Measurements from ENCODE around the gene RNF40. TPM values are rescaled to one million over a fixed set of nuclear protein-coding genes. Genes with fewer than 3 reads are reported as not detected.
A peak's percentile ranks its signal among the peaks of the same experiment; 100 is the strongest.

RNF40 gene
- total and polyA plus RNA-seq, 4 donors = 54.1 to 103 (median 79.0) TPM

DNA sequence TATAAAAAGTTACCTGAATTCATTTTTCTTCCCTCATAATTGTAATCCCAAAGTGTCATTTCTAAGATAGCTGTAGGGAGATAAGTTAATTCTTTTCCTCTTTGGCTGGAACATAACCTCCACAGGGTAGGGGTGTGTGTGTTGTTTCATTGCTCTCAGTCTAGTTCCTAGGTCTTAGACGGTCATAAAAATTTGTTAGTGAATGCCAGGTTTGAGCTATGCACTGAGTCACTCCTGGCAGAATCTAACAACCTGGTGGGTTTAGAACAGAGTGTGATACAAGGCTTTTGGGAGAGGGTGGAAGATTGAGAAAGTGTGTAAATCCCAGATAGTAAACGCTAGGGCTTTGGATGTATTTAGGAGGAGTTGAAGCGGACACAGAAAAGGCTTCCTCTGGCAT is 14.8 kb upstream of the RNF40 start:
- peaks cover 0 to 5% (median 3%) of the 10 kb centered on the region in 5 donors for H3K4me1 ChIP-seq (ENCODE audit: control insufficient read depth in 5 of 5, insufficient read depth in 5 of 5, low read length in 5 of 5)
- peak overlapping the region; percentile 83 to 93 for H3K27ac ChIP-seq (ENCODE audit: low read depth in 1 of 2, low read length in 1 of 2)

DNA sequence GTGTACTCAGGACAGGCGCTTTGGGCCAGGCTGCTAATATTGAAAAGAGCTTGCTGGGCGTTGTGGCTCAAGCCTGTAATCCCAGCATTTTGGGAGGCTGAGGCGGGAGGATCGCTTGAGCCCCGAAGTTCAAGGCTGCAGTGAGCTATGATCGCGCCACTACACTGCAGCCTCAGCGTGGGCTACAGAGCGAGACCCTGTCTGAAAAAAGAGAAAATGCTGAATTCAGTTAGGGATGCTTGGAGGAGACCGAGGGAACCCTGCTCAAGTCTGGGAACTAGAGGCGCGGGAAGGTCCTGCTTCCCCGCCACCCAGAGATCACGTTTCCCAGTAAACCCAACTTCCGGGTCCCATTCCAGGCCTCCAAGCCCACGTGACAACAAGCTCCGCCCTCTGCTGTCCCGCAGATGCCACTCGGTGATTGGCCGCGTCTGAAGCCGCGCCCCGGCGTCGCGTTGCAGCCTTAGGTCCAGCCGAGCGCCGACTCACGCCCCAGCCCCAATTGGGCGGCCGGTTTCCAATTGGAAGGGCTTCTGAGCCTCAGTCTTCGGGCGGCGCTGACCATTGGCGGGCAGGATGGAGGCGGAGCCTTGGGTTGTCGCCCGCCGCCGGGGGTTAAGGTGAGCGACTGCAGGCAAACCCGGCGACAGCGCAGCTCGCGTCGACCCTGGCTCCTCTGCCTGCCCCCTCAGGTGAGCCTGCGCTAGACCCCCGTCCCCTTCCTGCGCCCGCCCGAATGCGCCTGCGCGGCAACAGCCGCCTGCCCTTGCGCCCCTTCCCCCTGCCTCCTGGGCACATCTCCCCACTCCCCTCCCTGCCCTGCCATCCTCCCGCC is 14.1 kb upstream of the RNF40 start, which contains the start of gene PHKG2:
Gene PHKG2 (plus strand): TSS at position 627 of the 835 bp plus-strand sequence. CDS start 396 bp downstream, outside the sequence.
- H3K4me3 ChIP-seq = peak within 1 kb of the TSS; percentile 78
- H3K27ac ChIP-seq (ENCODE audit: low read depth in 1 of 2, low read length in 1 of 2) = peak within 1 kb of the TSS; percentile 83 to 93
- no peaks in the 10 kb centered on the region for H3K27me3 ChIP-seq (ENCODE audit: control insufficient read depth in 3 of 3, insufficient read depth in 3 of 3, low read length in 2 of 3)
- peaks cover 0 to 5% (median 3%) of the 10 kb centered on the region in 5 donors for H3K4me1 ChIP-seq (ENCODE audit: control insufficient read depth in 5 of 5, insufficient read depth in 5 of 5, low read length in 5 of 5)
- no peaks in the 10 kb centered on the region for H3K9me3 ChIP-seq (ENCODE audit: control insufficient read depth in 4 of 4, insufficient read depth in 3 of 4, low read length in 3 of 4)
- 2 to 5% methylated on average over 60 of the region's 60 CpGs for WGBS, 2 donors
- TF ChIP-seq, protein P1, sequence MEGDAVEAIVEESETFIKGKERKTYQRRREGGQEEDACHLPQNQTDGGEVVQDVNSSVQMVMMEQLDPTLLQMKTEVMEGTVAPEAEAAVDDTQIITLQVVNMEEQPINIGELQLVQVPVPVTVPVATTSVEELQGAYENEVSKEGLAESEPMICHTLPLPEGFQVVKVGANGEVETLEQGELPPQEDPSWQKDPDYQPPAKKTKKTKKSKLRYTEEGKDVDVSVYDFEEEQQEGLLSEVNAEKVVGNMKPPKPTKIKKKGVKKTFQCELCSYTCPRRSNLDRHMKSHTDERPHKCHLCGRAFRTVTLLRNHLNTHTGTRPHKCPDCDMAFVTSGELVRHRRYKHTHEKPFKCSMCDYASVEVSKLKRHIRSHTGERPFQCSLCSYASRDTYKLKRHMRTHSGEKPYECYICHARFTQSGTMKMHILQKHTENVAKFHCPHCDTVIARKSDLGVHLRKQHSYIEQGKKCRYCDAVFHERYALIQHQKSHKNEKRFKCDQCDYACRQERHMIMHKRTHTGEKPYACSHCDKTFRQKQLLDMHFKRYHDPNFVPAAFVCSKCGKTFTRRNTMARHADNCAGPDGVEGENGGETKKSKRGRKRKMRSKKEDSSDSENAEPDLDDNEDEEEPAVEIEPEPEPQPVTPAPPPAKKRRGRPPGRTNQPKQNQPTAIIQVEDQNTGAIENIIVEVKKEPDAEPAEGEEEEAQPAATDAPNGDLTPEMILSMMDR (IDR thresholded peaks at IDR 0.05; ENCODE audit: control extremely low read depth, extremely low read depth) = no peak
- H3K36me3 ChIP-seq (ENCODE audit: control insufficient read depth in 4 of 4, insufficient read depth in 4 of 4, low read length in 4 of 4) = peaks cover 0 to 14% (median 10%) of the 10 kb centered on the region in 4 donors
- DNase-seq (peak; percentile 99), ATAC-seq (ENCODE audit: insufficient read depth, low FRiP score) (peak; percentile 98)
- H3K9ac ChIP-seq (ENCODE audit: insufficient read depth in 1 of 2, low read length in 2 of 2) = peak within 1 kb of the TSS; percentile 26 to 75

More for the DNA sequence above, 14.8 kb upstream of the RNF40 start:
- TF ChIP-seq, protein P1 (IDR thresholded peaks at IDR 0.05; ENCODE audit: control extremely low read depth, extremely low read depth) = no peak
- no peaks in the 10 kb centered on the region for H3K27me3 ChIP-seq (ENCODE audit: control insufficient read depth in 3 of 3, insufficient read depth in 3 of 3, low read length in 2 of 3)
- H3K9me3 ChIP-seq (ENCODE audit: control insufficient read depth in 4 of 4, insufficient read depth in 3 of 4, low read length in 3 of 4) = no peaks in the 10 kb centered on the region
- peak overlapping the region; percentile 26 to 75 for H3K9ac ChIP-seq (ENCODE audit: insufficient read depth in 1 of 2, low read length in 2 of 2)
- peaks cover 3 to 16% (median 10%) of the 10 kb centered on the region in 4 donors for H3K36me3 ChIP-seq (ENCODE audit: control insufficient read depth in 4 of 4, insufficient read depth in 4 of 4, low read length in 4 of 4)
- DNase-seq (no peak), ATAC-seq (ENCODE audit: insufficient read depth, low FRiP score) (no peak)
- no peak overlapping the region for H3K4me3 ChIP-seq
- 48 to 57% methylated on average over 3 of the region's 3 CpGs for WGBS, 2 donors

DNA sequence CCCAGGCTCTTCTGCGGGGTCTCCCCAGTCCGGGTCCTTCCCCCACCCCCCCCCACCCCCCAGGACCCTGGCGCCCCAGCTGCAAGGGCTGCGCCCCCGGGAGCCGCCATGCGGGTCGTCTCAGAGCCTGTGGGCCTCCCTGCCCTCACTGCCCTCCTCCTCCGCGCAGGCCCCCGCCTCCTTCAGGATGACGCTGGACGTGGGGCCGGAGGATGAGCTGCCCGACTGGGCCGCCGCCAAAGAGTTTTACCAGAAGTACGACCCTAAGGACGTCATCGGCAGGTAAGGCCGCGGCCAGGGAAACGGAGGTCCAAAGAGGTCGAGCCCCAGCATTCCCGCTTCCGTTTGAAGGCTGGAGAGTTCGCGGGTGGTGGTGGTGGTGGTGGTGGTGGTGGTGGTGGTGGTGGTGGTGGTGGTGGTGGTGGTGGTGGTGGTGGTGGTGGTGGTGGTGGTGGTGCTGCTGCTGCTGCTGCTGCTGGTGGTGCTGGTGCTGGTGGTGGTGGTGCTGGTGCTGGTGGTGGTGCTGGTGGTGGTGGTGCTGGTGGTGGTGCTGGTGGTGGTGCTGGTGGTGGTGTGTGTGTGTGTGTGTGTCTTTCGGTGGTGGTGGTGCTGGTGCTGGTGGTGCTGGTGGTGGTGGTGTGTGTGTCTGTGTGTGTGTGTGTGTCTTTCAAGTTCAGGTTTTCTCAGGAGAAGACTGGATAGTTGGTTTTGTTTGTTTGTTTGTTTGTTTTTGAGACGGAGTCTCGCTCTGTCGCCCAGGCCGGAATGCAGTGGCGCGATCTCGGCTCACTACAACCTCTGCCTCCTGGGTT is 13.3 kb upstream of the RNF40 start:
- peak; percentile 5 for ATAC-seq (ENCODE audit: insufficient read depth, low FRiP score)
- TF ChIP-seq, protein P1 (IDR thresholded peaks at IDR 0.05; ENCODE audit: control extremely low read depth, extremely low read depth) = no peak
- DNase-seq = peak in 1 of 3 donors; percentile 44

More for the DNA sequence above, 13.3 kb upstream of the RNF40 start:
- Histone ChIP-seq H3K4me1 (ENCODE audit: control insufficient read depth in 5 of 5, insufficient read depth in 5 of 5, low read length in 5 of 5) (peaks cover 0 to 5% (median 3%) of the 10 kb centered on the region in 5 donors), H3K36me3 (ENCODE audit: control insufficient read depth in 4 of 4, insufficient read depth in 4 of 4, low read length in 4 of 4) (peaks cover 0 to 17% (median 8%) of the 10 kb centered on the region in 4 donors), H3K9me3 (ENCODE audit: control insufficient read depth in 4 of 4, insufficient read depth in 3 of 4, low read length in 3 of 4) (no peaks in the 10 kb centered on the region), H3K27ac (ENCODE audit: low read depth in 1 of 2, low read length in 1 of 2) (peak overlapping the region; percentile 77 to 85), H3K27me3 (ENCODE audit: control insufficient read depth in 3 of 3, insufficient read depth in 3 of 3, low read length in 2 of 3) (no peaks in the 10 kb centered on the region), H3K4me3 (peak overlapping the region; percentile 73), H3K9ac (ENCODE audit: insufficient read depth in 1 of 2, low read length in 2 of 2) (no peak overlapping the region)
- WGBS, 2 donors = 14 to 23% methylated on average over 23 to 36 of the region's 36 CpGs
